ENCODE measurements around the gene NELFB.

The NELFB gene

DNA sequence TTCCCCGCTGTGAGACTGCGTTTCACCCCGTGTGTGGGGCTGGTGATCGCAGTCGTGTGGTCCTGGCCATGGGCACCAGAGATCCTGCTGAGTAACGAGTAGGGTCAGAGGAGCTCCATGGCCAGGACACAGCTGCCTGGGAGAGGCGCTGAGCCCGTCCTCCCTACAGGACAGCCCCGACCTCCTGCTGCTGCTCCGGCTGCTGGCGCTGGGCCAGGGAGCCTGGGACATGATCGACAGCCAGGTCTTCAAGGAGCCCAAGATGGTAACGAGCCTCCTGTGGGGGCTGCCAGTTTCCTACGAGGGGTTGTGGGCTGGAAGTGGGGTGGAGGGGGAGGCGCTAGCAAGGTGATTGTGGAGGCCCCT lies 11.0 kb downstream of the NELFB start:
- TF ChIP-seq ESRRG (CRISPR knock-in tag; IDR thresholded peaks at IDR 0.05): no peak
- no peak for TF ChIP-seq ZNF70 (CRISPR knock-in tag; IDR thresholded peaks at IDR 0.05)
- no peak for TF ChIP-seq ZNF565 (CRISPR knock-in tag; conservative IDR thresholded peaks at IDR 0.05; ENCODE audit: low read depth)
- no peak for TF ChIP-seq ARNTL (CRISPR knock-in tag; IDR thresholded peaks at IDR 0.05; ENCODE audit: borderline replicate concordance, low read depth)
- no peak for TF ChIP-seq TSHZ2 (CRISPR knock-in tag; IDR thresholded peaks at IDR 0.05)
- TF ChIP-seq CSDC2 (CRISPR knock-in tag; IDR thresholded peaks at IDR 0.05): no peak
- TF ChIP-seq ZC3H10 (CRISPR knock-in tag; IDR thresholded peaks at IDR 0.05): no peak
- no peak for TF ChIP-seq GLIS3 (CRISPR knock-in tag; IDR thresholded peaks at IDR 0.05)
- TF ChIP-seq CREB5 (CRISPR knock-in tag; IDR thresholded peaks at IDR 0.05; ENCODE audit: low read depth): no peak
- no peak for ATAC-seq

GRCh38 chr9:137266585-137267453 lies 11.7 kb downstream of the NELFB start:
- TF ChIP-seq, protein P1, sequence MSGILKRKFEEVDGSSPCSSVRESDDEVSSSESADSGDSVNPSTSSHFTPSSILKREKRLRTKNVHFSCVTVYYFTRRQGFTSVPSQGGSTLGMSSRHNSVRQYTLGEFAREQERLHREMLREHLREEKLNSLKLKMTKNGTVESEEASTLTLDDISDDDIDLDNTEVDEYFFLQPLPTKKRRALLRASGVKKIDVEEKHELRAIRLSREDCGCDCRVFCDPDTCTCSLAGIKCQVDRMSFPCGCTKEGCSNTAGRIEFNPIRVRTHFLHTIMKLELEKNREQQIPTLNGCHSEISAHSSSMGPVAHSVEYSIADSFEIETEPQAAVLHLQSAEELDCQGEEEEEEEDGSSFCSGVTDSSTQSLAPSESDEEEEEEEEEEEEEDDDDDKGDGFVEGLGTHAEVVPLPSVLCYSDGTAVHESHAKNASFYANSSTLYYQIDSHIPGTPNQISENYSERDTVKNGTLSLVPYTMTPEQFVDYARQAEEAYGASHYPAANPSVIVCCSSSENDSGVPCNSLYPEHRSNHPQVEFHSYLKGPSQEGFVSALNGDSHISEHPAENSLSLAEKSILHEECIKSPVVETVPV (CRISPR knock-in tag; IDR thresholded peaks at IDR 0.05): no peak
- TF ChIP-seq TSHZ2 (CRISPR knock-in tag; IDR thresholded peaks at IDR 0.05) (no peak), ZNF70 (CRISPR knock-in tag; IDR thresholded peaks at IDR 0.05) (no peak), PATZ1 (CRISPR knock-in tag; IDR thresholded peaks at IDR 0.05; ENCODE audit: borderline replicate concordance) (no peak), ZNF565 (CRISPR knock-in tag; conservative IDR thresholded peaks at IDR 0.05; ENCODE audit: low read depth) (no peak), ZC3H10 (CRISPR knock-in tag; IDR thresholded peaks at IDR 0.05) (no peak), GLIS3 (CRISPR knock-in tag; IDR thresholded peaks at IDR 0.05) (no peak), ISL1 (CRISPR knock-in tag; IDR thresholded peaks at IDR 0.05) (no peak), ESRRG (CRISPR knock-in tag; IDR thresholded peaks at IDR 0.05) (no peak), RARB (CRISPR knock-in tag; IDR thresholded peaks at IDR 0.05) (no peak)
- ATAC-seq: no peak

DNA sequence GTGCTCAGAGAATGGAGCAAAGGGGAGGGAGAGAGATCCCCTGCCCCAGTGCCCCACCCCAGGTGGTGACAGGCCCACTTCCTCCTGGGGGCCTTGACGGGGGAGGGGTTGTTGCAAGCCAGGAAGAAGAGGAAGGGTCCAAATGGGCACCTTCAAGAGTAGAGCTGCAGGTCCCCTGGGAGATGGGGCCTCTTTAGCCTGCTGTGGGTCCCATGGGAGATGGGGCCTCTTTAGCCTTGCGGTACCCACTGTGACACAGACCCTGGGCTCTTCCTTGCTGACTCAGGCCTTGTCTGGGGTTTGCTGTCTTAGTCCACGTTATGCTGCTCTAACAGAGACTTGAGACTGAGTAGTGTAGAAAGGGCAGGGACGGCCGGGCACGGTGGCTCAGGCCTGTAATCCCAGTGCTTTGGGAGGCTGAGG lies 12.8 kb downstream of the NELFB start:
- TF ChIP-seq OSR1 (CRISPR knock-in tag; IDR thresholded peaks at IDR 0.05) (no peak), ZC3H10 (CRISPR knock-in tag; IDR thresholded peaks at IDR 0.05) (no peak), ZFP3 (CRISPR knock-in tag; IDR thresholded peaks at IDR 0.05) (no peak), CSDC2 (CRISPR knock-in tag; IDR thresholded peaks at IDR 0.05) (no peak), PPARA (CRISPR knock-in tag; IDR thresholded peaks at IDR 0.05; ENCODE audit: borderline replicate concordance) (no peak), ZNF565 (CRISPR knock-in tag; conservative IDR thresholded peaks at IDR 0.05; ENCODE audit: low read depth) (no peak)
- TF ChIP-seq, protein P2, sequence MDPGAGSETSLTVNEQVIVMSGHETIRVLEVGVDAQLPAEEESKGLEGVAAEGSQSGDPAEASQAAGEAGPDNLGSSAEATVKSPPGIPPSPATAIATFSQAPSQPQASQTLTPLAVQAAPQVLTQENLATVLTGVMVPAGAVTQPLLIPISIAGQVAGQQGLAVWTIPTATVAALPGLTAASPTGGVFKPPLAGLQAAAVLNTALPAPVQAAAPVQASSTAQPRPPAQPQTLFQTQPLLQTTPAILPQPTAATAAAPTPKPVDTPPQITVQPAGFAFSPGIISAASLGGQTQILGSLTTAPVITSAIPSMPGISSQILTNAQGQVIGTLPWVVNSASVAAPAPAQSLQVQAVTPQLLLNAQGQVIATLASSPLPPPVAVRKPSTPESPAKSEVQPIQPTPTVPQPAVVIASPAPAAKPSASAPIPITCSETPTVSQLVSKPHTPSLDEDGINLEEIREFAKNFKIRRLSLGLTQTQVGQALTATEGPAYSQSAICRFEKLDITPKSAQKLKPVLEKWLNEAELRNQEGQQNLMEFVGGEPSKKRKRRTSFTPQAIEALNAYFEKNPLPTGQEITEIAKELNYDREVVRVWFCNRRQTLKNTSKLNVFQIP (CRISPR knock-in tag; IDR thresholded peaks at IDR 0.05; ENCODE audit: borderline replicate concordance, low read depth): no peak
- no peak for ATAC-seq
